ENCODE data around the gene EXO5.

DNA sequence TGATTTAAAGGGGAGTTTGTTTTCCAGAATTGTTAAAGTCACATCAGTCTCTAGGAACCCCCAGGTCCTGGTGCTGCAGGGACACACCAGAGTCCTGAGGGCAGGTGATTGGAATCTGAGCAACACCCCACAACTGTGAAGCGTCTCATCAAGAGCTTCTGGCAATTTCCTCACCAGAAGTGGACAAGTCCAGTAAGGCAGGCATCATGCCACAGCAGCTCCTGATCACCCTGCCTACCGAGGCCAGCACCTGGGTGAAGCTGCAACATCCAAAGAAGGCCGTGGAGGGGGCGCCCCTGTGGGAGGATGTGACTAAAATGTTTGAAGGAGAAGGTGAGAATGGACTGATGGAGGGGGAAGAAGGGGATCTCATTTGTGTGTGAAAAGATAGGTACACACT is 29.4 kb upstream of the EXO5 start:
- TF ChIP-seq, protein P1, sequence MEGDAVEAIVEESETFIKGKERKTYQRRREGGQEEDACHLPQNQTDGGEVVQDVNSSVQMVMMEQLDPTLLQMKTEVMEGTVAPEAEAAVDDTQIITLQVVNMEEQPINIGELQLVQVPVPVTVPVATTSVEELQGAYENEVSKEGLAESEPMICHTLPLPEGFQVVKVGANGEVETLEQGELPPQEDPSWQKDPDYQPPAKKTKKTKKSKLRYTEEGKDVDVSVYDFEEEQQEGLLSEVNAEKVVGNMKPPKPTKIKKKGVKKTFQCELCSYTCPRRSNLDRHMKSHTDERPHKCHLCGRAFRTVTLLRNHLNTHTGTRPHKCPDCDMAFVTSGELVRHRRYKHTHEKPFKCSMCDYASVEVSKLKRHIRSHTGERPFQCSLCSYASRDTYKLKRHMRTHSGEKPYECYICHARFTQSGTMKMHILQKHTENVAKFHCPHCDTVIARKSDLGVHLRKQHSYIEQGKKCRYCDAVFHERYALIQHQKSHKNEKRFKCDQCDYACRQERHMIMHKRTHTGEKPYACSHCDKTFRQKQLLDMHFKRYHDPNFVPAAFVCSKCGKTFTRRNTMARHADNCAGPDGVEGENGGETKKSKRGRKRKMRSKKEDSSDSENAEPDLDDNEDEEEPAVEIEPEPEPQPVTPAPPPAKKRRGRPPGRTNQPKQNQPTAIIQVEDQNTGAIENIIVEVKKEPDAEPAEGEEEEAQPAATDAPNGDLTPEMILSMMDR (IDR thresholded peaks at IDR 0.05; ENCODE audit: low read depth, low read length, poor library complexity, severe bottlenecking): no peak
- TF ChIP-seq EZH2phosphoT487 (IDR thresholded peaks at IDR 0.05; ENCODE audit: borderline replicate concordance, low read length): no peak
